ENCODE data around the gene CCDC81. TPM values are rescaled to one million over a fixed set of nuclear protein-coding genes. Genes with fewer than 3 reads are reported as not detected.

Gene CCDC81
- total and polyA plus RNA-seq, 8 donors = 0.28 to 3.3 (median 0.89) TPM; not detected in 4

DNA sequence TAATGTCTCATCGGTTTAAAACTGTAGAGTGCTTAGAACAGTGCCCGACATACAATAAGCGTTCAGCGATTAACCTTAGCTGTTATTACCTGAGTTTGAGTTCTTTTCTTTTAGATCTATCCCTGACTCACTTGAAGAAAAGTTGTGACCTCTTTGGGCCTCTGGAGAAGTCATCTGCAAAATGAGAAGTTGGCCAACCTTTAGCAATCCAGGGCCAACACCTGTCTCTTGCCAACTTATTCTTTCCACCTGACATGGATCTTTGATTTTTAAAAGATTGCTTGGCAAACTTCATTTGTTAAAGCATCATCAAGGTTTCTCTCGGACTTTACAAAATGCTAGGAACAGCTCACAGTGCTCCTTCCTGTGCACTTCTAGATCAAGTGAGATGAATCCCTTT is 89.3 kb downstream of the CCDC81 start:
- peaks cover 0 to 39% (median 6%) of the 10 kb centered on the region in 4 donors for H3K36me3 ChIP-seq
- no peak overlapping the region for H3K4me3 ChIP-seq
- no peak overlapping the region for H3K27ac ChIP-seq
- intact Hi-C loops (cut with DNase I; ENCODE audit: low total_unique reads) = loop anchor here (5.0 kb wide), 1 partner anchor 353 kb away; no protein-coding TSS in a partner anchor
- TF ChIP-seq POLR2AphosphoS5 (IDR thresholded peaks at IDR 0.05) (no peak), POLR2A (IDR thresholded peaks at IDR 0.05) (no peak), EP300 (IDR thresholded peaks at IDR 0.05) (no peak)
- TF ChIP-seq, protein P1, sequence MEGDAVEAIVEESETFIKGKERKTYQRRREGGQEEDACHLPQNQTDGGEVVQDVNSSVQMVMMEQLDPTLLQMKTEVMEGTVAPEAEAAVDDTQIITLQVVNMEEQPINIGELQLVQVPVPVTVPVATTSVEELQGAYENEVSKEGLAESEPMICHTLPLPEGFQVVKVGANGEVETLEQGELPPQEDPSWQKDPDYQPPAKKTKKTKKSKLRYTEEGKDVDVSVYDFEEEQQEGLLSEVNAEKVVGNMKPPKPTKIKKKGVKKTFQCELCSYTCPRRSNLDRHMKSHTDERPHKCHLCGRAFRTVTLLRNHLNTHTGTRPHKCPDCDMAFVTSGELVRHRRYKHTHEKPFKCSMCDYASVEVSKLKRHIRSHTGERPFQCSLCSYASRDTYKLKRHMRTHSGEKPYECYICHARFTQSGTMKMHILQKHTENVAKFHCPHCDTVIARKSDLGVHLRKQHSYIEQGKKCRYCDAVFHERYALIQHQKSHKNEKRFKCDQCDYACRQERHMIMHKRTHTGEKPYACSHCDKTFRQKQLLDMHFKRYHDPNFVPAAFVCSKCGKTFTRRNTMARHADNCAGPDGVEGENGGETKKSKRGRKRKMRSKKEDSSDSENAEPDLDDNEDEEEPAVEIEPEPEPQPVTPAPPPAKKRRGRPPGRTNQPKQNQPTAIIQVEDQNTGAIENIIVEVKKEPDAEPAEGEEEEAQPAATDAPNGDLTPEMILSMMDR (IDR thresholded peaks at IDR 0.05) = no peak
- peaks cover 0 to 25% (median 17%) of the 10 kb centered on the region in 4 donors for H3K4me1 ChIP-seq
- no peaks in the 10 kb centered on the region for H3K27me3 ChIP-seq
- 89 to 96% (median 92%) methylated on average over 5 of the region's 5 CpGs for WGBS, 5 donors
- no peak for DNase-seq
- H3K9me3 ChIP-seq = no peaks in the 10 kb centered on the region

DNA sequence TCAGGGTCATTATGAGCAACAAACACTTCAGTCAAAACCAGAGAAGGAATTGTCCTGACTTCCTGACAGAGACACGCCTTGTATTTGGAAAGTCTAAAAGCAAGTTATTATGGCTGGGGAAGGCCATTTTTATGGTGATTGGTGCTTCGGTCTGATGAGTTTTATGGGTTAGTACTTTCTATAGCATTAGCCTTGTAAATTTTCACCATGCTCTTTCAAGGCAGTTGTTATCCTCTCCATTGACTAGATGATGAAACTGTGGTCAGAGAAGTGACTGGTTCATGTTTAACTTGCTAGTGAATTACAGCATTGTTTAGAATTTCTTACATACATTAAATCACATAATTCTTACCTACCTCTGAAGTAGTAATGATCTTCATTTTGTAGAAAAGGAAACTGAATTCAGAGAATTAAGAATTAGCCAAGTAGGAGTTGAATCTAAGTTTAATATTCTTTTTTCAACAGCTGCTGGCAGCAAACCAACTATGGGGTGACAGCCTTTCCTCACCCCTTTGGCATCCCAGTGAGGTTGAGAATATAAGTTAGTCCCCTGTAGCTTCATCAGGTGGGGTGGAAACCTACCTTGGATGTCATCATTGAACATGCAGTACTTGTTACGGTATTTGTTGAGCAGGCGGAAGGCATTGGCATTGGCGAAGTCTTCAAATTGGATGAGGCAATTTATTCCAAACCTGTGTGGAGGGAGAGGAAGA is 90.0 kb downstream of the CCDC81 start:
- Histone ChIP-seq H3K27me3 (no peaks in the 10 kb centered on the region), H3K4me3 (no peak overlapping the region), H3K4me1 (peaks cover 0 to 18% (median 16%) of the 10 kb centered on the region in 4 donors), H3K27ac (no peak overlapping the region), H3K9me3 (no peaks in the 10 kb centered on the region), H3K36me3 (peaks cover 0 to 39% (median 6%) of the 10 kb centered on the region in 4 donors)
- intact Hi-C loops (cut with DNase I; ENCODE audit: low total_unique reads) = loop anchor here (5.0 kb wide), 1 partner anchor 353 kb away; no protein-coding TSS in a partner anchor
- 90 to 96% (median 95%) methylated on average over 5 of the region's 5 CpGs for WGBS, 5 donors
- no peak for DNase-seq
- TF ChIP-seq, protein P1 (IDR thresholded peaks at IDR 0.05) = no peak
- TF ChIP-seq POLR2A (IDR thresholded peaks at IDR 0.05) = no peak
- no peak for TF ChIP-seq EP300 (IDR thresholded peaks at IDR 0.05)
- no peak for TF ChIP-seq POLR2AphosphoS5 (IDR thresholded peaks at IDR 0.05)

DNA sequence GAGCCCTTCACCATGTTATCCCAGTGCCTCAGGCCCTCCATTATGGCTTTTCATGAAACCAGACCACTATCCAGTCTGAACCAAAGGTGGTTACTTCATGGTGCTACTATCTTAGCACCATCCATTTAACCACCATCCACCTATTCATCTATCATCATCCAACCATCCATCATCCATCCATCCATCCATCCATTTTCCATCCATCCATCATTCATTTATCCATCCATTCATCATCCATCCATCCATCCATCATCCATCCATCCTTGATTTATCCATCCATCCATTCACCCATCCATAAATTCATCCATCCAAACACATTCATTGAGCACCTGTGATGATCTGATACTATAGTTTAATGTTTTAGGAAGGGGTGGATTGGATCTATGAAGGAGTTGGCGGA is 93.5 kb downstream of the CCDC81 start:
- intact Hi-C loops (cut with DNase I; ENCODE audit: low total_unique reads) = no loop called here
- Histone ChIP-seq H3K9me3 (no peaks in the 10 kb centered on the region), H3K4me3 (no peak overlapping the region), H3K27ac (no peak overlapping the region), H3K4me1 (peaks cover 0 to 8% (median 2%) of the 10 kb centered on the region in 4 donors), H3K36me3 (peaks cover 0 to 22% (median 1%) of the 10 kb centered on the region in 4 donors), H3K27me3 (no peaks in the 10 kb centered on the region)
- no peak for TF ChIP-seq POLR2A (IDR thresholded peaks at IDR 0.05)
- TF ChIP-seq POLR2AphosphoS5 (IDR thresholded peaks at IDR 0.05) = no peak
- TF ChIP-seq, protein P1 (IDR thresholded peaks at IDR 0.05) = no peak
- TF ChIP-seq EP300 (IDR thresholded peaks at IDR 0.05) = no peak
- 92 to 100% (median 98%) methylated on average over 1 of the region's 1 CpG for WGBS, 5 donors
- no peak for DNase-seq

DNA sequence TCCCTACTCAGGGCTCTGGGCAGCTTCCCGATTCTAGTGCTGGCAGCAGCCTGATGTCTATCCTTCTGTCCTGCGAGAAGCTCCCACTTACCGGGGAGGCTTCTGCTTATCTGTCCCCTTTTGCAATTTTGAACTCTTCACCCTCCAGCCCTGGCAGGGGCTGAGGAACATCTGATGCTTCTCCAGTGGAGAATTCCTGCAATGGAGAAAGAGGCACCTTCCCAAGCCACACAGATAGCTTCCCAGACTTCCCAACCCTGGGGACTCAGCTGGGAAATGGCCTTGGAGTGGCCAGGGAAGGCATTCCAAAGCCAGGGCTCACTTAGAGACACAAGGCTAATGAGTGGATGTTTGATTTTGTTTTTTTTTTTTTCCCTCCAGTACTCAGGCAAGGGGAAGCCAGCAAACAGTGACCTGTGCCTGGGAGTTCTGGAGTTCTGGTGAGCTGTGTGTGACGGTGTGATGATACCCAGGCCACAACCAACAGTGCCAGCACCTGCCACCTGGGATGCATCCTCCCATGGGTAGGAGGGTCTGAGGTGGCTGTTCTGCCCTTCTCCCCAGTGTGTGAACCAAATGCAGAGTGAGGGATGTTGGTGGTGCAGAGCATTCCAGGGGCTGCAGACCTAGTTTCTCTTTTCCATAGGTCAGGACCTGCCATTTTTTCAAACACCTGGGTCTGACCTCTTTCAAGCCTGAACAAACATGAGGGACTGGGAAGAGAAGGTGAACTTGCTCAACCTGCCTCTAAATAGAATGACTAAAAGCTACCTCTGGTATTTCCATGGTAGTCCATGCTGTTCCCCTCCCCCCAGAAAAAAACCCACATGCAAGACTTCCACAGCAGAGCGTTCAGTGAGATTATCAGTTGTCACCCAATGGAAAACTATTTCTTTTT is 95.1 kb downstream of the CCDC81 start:
- Histone ChIP-seq H3K9me3 (no peaks in the 10 kb centered on the region), H3K4me1 (peaks cover 0 to 13% (median 8%) of the 10 kb centered on the region in 4 donors), H3K27ac (peak overlapping the region in 3 of 5 donors; percentile 21 to 32 (median 21)), H3K4me3 (no peak overlapping the region), H3K36me3 (peaks cover 0 to 9% (median 0%) of the 10 kb centered on the region in 4 donors), H3K27me3 (no peaks in the 10 kb centered on the region)
- no peak for DNase-seq
- intact Hi-C loops (cut with DNase I; ENCODE audit: low total_unique reads) = no loop called here
- TF ChIP-seq, protein P1 (IDR thresholded peaks at IDR 0.05) = no peak
- TF ChIP-seq POLR2A (IDR thresholded peaks at IDR 0.05) = no peak
- no peak for TF ChIP-seq POLR2AphosphoS5 (IDR thresholded peaks at IDR 0.05)
- no peak for TF ChIP-seq EP300 (IDR thresholded peaks at IDR 0.05)
- WGBS, 5 donors = 74 to 85% (median 77%) methylated on average over 5 of the region's 5 CpGs
